Brain microvascular endothelial cell (primary cell): ENCODE results near the gene FAM163A.
"Not testable (repeated sequence)": the region's sequence is repeated elsewhere in the genome, so short reads cannot be mapped to it uniquely, and the experiment has no call there.

ENCODE experiments used
- DNase-seq: peaks from one replicate; pipeline ENCODE4 v3.0.0-alpha.2; 2020
- H3K27ac ChIP-seq: fragments of 250-450 bp; sonication (Bioruptor Pico); 2 replicates; pipeline ENCODE4 v1.5.1; 2020; ENCODE audit warnings: mild to moderate bottlenecking, moderate library complexity
- H3K27me3 ChIP-seq: fragments of 250-450 bp; sonication (Bioruptor Pico); replicated peaks from 2 replicates; pipeline ENCODE4 v1.5.1; 2020; ENCODE audit warnings: mild to moderate bottlenecking
- H3K36me3 ChIP-seq: fragments of 250-450 bp; sonication (Bioruptor Pico); replicated peaks from 2 replicates; pipeline ENCODE4 v1.5.1; 2020; ENCODE audit warnings: mild to moderate bottlenecking
- H3K4me3 ChIP-seq: 2 replicates; pipeline ENCODE4 v1.5.1; 2011; ENCODE audit warnings: low read depth, mild to moderate bottlenecking, control low read depth, low read length, moderate library complexity
- CTCF ChIP-seq: IDR thresholded peaks from 2 replicates; pipeline ENCODE4 v1.5.1; 2011; ENCODE audit warnings: low read depth, mild to moderate bottlenecking, moderate library complexity, low read length, control low read depth, inconsistent platforms; ENCODE audit errors: missing control alignments
- in situ Hi-C: cut with HindIII; loops from 2 replicates; pipeline ENCODE4 v1.10.0; 2017; ENCODE audit warnings: low sequenced_read_pairs, low pct_ligation_motif_present

FAM163A gene

GRCh38 chr1:179853102-179853501 is 110.0 kb downstream of the FAM163A start:
- H3K4me3 ChIP-seq = no peak overlapping the region
- H3K27ac ChIP-seq = no peak overlapping the region
- TF ChIP-seq CTCF = no peak
- no peak for DNase-seq
- in situ Hi-C loops = loop anchor here (25.0 kb wide), 1 partner anchor 334 kb away; no protein-coding TSS in a partner anchor
- H3K27me3 ChIP-seq = no peaks in the 10 kb centered on the region
- H3K36me3 ChIP-seq = peaks cover 28% of the 10 kb centered on the region

- not testable (repeated sequence) for H3K27ac ChIP-seq, H3K4me3 ChIP-seq, H3K27me3 ChIP-seq, DNase-seq
- peaks cover 20% of the 10 kb centered on the region for H3K36me3 ChIP-seq
- in situ Hi-C loops = loop anchor here (25.0 kb wide), 1 partner anchor 331 kb away; no protein-coding TSS in a partner anchor
Observed at GRCh38 chr1:179855831-179856230, 112.7 kb downstream of the FAM163A start.

DNA sequence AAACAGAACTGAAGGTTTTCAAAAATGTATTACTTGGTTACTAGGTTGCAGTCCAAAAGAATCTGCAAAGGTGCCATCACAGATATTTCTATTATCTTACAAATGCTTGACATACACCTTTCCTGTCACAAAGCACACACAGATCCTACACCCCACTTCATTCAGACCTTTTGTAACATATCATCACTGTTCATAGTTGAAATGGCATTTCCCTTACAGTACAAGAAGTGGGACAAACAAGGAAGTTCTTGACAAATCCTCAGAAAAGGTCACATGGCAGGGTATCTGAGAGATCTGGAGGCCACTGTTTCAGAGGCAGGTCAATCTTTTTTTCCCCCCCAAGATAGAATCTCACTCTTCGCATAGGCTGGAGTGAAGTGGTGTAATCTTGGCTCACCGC is 113.2 kb downstream of the FAM163A start:
- in situ Hi-C loops = loop anchor here (25.0 kb wide), 1 partner anchor 331 kb away; no protein-coding TSS in a partner anchor
- no peak for TF ChIP-seq CTCF
- no peak overlapping the region for H3K4me3 ChIP-seq
- H3K36me3 ChIP-seq = peaks cover 19% of the 10 kb centered on the region
- H3K27ac ChIP-seq = no peak overlapping the region
- no peak for DNase-seq
- no peaks in the 10 kb centered on the region for H3K27me3 ChIP-seq

DNA sequence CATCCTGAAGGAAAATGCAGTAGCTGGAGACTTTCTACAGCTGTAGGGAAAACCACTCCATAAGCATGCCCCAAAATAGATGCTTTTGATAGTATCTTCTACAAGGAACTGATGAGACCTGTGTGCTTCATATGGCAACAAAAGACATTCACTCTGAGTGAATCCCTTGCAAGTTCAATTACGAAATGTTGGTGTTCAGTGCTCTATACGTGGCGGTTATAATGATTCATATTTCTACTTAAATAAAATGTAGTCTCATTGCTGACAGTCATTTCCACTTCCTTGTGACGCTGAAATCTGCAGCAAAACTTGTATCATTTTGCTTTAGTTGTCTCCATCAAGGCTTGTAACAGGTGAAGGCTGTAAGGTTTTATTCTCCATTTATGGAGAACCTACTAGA is 113.9 kb downstream of the FAM163A start:
- no peak for TF ChIP-seq CTCF
- in situ Hi-C loops = loop anchor here (25.0 kb wide), 1 partner anchor 330 kb away; no protein-coding TSS in a partner anchor
- H3K4me3 ChIP-seq = no peak overlapping the region
- H3K36me3 ChIP-seq = peaks cover 19% of the 10 kb centered on the region
- no peak overlapping the region for H3K27ac ChIP-seq
- no peak for DNase-seq
- H3K27me3 ChIP-seq = no peaks in the 10 kb centered on the region

DNA sequence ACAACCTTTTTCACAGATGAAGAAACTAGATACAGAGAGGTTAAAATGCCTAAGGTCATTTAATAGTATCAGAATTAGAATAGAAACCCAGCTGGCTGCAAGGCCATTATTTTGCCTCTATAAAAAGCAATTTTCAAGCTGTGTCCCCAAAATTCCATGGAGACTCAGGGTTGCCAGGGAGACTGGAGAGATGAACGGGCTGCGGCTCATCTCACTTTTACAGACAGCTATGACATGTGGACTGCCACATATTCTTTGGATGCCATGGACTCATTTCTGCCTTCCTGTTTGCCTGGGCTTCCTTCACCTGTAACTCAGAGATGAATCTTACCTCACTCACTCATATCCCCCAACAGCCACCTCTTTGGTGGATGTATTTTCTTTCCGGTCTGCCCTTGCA is 117.6 kb downstream of the FAM163A start:
- no peaks in the 10 kb centered on the region for H3K27me3 ChIP-seq
- no peak for DNase-seq
- no peak for TF ChIP-seq CTCF
- peaks cover 42% of the 10 kb centered on the region for H3K36me3 ChIP-seq
- in situ Hi-C loops = loop anchor here (25.0 kb wide), 1 partner anchor 327 kb away; no protein-coding TSS in a partner anchor
- no peak overlapping the region for H3K27ac ChIP-seq
- no peak overlapping the region for H3K4me3 ChIP-seq

- H3K36me3 ChIP-seq = peaks cover 57% of the 10 kb centered on the region
- TF ChIP-seq CTCF = no peak
- H3K27me3 ChIP-seq = no peaks in the 10 kb centered on the region
- H3K4me3 ChIP-seq = no peak overlapping the region
- DNase-seq = no peak
- no peak overlapping the region for H3K27ac ChIP-seq
- in situ Hi-C loops = loop anchor here (25.0 kb wide), 1 partner anchor 322 kb away; no protein-coding TSS in a partner anchor
Observed at GRCh38 chr1:179865377-179865776, 122.3 kb downstream of the FAM163A start.
